Measurements from ENCODE around the gene SSU72.

- no peak for TF ChIP-seq CTCF (IDR thresholded peaks at IDR 0.05)
- TF ChIP-seq POLR2AphosphoS5 (IDR thresholded peaks at IDR 0.05; ENCODE audit: low read depth, low read length) = no peak
These were observed 8.8 kb upstream of the SSU72 start for GRCh38 chr1:1583347-1584010.

Data from Panc1 (cell line).